ENCODE results near the gene LIME1.
"Not testable (repeated sequence)": the region's sequence is repeated elsewhere in the genome, so short reads cannot be mapped to it uniquely, and the experiment has no call there.

The LIME1 gene

DNA sequence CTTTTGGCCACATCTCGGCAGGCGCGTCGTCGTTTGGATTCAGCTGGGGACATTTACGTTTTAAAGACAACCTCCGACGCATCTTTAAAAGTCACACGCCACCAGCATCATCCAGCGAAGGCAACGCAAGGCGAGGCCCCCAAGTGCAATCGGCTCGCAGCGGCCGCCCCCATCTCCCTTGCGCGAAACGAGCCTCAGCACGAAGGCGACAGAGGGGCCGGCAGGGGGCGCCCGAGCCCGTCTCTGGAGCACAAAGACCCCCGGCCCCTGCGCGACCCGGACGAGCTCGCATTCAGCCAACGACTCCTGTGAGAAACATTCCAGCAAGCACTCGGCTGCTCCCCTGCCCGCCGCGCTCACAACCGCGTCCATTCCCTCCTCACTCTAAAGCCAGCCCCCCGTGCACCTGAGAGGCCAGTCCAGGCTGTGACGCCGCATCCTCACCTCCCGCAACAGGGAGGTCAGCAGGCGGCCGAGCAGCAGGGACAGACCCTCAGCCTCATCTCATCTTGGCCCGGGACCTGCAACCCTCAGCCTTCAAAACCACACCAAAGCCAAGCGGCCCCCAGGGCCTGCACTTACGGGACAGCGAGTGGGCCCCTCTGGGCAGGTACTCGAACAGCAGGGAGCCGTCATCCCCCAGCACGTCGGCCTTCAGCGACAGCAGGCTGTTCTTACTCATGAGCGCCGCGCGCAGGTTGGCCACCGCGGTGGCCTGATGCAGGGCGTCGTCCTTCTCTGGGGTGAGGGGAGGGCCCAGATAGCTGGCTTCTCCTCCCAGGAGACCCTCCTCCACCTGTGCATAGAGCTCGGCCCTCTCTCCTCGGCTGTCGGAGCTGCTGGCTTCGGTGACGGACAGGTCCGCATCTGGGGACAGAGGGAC is 38.9 kb downstream of the LIME1 start:
- peak; percentile 14 for DNase-seq

DNA sequence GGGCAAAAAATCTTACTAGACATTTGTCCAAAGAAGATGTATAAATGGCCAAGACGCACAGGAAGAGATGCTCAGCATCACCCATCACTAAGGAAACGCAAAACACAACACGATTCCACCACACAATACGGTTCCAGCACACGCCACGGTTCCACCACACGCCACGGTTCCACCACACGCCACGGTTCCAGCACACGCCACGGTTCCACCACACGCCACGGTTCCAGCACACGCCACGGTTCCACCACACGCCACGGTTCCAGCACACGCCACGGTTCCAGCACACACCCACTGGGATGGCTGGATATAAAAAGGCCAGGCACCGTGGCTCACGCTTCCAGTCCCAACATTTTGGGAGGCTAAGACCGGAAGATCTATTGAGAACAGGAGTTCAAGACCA is 40.4 kb downstream of the LIME1 start:
- not testable (repeated sequence) for DNase-seq

GRCh38 chr20:63777614-63778013 is 41.1 kb downstream of the LIME1 start:
- DNase-seq: no peak

- DNase-seq: no peak
Measured at GRCh38 chr20:63778034-63778752, 41.7 kb downstream of the LIME1 start.

GRCh38 chr20:63778857-63779256 is 42.4 kb downstream of the LIME1 start:
- DNase-seq: no peak

- no peak for DNase-seq
Measured at GRCh38 chr20:63781181-63781580, 44.7 kb downstream of the LIME1 start.

GRCh38 chr20:63782051-63782471 is 45.6 kb downstream of the LIME1 start:
- peak; percentile 31 for DNase-seq

DNA sequence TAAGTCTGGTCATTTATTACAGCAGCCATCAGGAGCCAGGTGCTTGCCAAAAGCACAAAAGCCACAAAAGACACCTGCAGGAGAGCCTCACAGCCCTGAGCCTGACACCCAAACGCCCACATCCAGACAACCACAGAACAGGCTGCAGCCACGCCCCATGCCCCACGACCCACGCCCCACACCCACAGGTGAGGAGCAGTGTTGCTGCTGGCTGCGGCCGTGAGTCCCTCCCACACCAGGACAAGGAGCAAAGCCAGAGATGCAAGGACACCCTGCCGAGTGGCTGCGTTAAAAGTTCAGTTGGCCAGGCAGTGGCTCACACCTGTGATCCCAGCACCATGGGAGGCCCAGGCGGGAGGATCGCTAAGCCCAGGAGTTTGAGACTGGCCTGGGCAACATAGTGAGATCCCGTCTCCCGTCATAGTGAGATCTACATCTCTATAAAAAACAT is 46.1 kb downstream of the LIME1 start:
- DNase-seq: no peak

DNA sequence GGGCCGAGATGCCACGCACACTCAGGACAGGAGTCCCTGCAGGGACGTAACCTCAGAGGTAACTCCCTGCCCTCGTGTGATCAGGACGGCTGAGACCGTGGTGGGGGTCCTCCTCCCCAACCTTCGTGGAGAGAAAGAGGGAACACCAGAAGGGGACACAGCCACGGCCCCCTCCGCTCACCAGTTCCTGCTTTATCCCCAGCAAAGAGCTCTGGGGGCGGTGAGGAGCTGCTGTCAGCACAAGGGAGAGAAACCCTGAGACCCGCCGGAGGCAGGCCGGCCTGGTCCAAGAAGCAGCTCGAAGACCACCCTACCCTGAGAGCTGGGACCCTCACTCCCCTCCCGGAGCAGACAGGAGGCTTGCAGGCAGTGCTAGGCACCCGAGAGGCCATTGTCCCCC is 47.5 kb downstream of the LIME1 start:
- DNase-seq: no peak

- no peak for DNase-seq
Measured at GRCh38 chr20:63785691-63786131, 49.2 kb downstream of the LIME1 start.

DNA sequence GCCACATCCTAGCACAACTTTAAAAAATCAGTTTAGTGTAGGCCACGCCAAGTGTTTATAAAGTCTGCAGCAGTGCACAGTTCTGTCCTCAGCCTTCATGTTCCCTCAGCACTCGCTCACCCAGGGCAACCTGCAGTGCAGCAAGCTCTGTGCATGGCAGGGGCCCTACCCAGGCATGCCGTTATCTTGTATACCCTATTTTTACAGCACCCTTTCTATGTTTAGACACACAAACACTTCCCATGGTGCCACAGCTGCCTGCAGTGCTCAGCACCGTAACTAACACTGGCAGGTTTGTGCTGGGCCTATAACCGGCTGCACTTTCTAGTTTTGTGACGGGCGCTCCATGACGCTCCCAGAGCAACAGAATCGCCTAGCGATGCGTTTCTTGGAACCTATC is 50.8 kb downstream of the LIME1 start:
- DNase-seq: no peak

GRCh38 chr20:63787749-63788148 is 51.3 kb downstream of the LIME1 start:
- no peak for DNase-seq
